ENCODE results near the gene KBTBD4.

The KBTBD4 gene

GRCh38 chr11:47523490-47524225 lies 55.1 kb downstream of the KBTBD4 start:
- DNase-seq, result no peak

All from COR-L47 (cell line).